NOMO-1 (cell line): Measurements from ENCODE around the gene SOS1.
A peak's percentile ranks its signal among the peaks of the same experiment; 100 is the strongest.
"Not testable (repeated sequence)": the region's sequence is repeated elsewhere in the genome, so short reads cannot be mapped to it uniquely, and the experiment has no call there.

Experiments used
- DNase-seq, 2 experiments: peaks; one replicate each; lab custom pipeline; 2025; ENCODE audit not compliant: unreplicated experiment in 2 of 2; lab: John Stamatoyannopoulos, UW

The SOS1 gene

GRCh38 chr2:39107724-39108273 lies 13.1 kb downstream of the SOS1 start:
- DNase-seq, result no peak

GRCh38 chr2:39107156-39107555 lies 13.7 kb downstream of the SOS1 start:
- DNase-seq, result no peak

GRCh38 chr2:39099870-39100728 lies 20.8 kb downstream of the SOS1 start:
- DNase-seq, result no peak

- no peak for DNase-seq
These were observed 21.5 kb downstream of the SOS1 start for GRCh38 chr2:39099310-39099869.

GRCh38 chr2:39095624-39096023 lies 25.2 kb downstream of the SOS1 start:
- DNase-seq, result no peak

GRCh38 chr2:39094717-39095363 lies 26.0 kb downstream of the SOS1 start:
- peak; percentile 24 to 33 for DNase-seq

GRCh38 chr2:39093218-39093898 lies 27.5 kb downstream of the SOS1 start:
- no peak for DNase-seq

- DNase-seq, result no peak
These were observed 29.3 kb downstream of the SOS1 start for GRCh38 chr2:39091543-39091942.

- no peak for DNase-seq
These were observed 29.8 kb downstream of the SOS1 start for GRCh38 chr2:39091063-39091462.

- no peak for DNase-seq
These were observed 40.7 kb downstream of the SOS1 start for GRCh38 chr2:39080152-39080551.

GRCh38 chr2:39069890-39070465 lies 50.9 kb downstream of the SOS1 start:
- no peak for DNase-seq

- no peak for DNase-seq
These were observed 51.7 kb downstream of the SOS1 start for GRCh38 chr2:39069136-39069515.

- DNase-seq, result no peak
These were observed 52.3 kb downstream of the SOS1 start for GRCh38 chr2:39068299-39069135.

GRCh38 chr2:39065616-39066015 lies 55.2 kb downstream of the SOS1 start:
- no peak for DNase-seq

GRCh38 chr2:39062320-39062719 lies 58.5 kb downstream of the SOS1 start:
- DNase-seq, result no peak

GRCh38 chr2:39061280-39061679 lies 59.6 kb downstream of the SOS1 start:
- DNase-seq, result no peak

GRCh38 chr2:39059366-39059952 lies 61.4 kb downstream of the SOS1 start:
- DNase-seq, result peak in 1 of 2 experiments; percentile 64

- no peak for DNase-seq
These were observed 62.8 kb downstream of the SOS1 start for GRCh38 chr2:39058101-39058500.

GRCh38 chr2:39052665-39053064 lies 68.2 kb downstream of the SOS1 start:
- not testable (repeated sequence) for DNase-seq
